ENCODE results near the gene EGFR.

- TF ChIP-seq CTCF (IDR thresholded peaks at IDR 0.05; ENCODE audit: poor library complexity) (no peak), EZH2 (IDR thresholded peaks at IDR 0.05; ENCODE audit: borderline replicate concordance) (no peak), EZH2phosphoT487 (IDR thresholded peaks at IDR 0.05; ENCODE audit: low read depth, severe bottlenecking, unreplicated experiment) (no peak)
These were observed 12.3 kb upstream of the EGFR start for GRCh38 chr7:55006499-55006898.

All from hepatocyte (in vitro differentiated cells).